SHP77 treated with DMSO at 0.1 percent for 48 hours (cell line): ENCODE data around the gene TMEM213.

ENCODE experiments used
- DNase-seq: peaks from one replicate; lab custom pipeline; 2025; lab: John Stamatoyannopoulos, UW

TMEM213 gene, protein sequence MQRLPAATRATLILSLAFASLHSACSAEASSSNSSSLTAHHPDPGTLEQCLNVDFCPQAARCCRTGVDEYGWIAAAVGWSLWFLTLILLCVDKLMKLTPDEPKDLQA

DNA sequence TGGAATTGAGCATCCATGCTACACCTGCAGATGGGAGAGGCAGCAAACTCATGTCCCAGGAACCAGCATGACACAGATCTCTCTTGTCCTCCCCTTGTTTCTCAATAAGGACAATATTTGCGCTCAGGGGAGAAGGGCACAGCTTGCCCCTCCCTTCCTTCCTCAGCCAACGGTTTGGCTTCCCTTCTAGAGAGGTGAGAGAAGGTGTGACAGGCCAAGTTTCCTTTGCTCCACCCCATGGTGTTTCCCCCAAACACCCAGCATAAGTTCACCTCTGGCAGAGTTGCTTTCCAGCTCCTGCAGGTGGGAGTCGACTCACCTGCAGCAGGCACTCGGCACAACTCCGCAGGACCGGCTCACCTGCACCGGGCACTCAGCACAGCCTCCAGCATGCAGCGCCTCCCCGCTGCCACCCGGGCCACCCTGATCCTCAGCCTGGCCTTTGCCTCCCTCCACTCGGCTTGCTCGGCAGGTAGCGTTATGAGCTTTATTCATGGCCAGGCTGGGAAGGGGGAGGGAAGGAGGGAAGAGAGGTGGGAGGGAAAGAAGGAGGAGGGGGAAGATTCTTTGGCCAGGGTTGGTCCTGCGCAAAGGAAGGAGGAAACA, at the start of gene TMEM213, which contains the start of gene ATP6V0A4:
TMEM213 (plus strand) TSS at position 280 of the 606 bp plus-strand sequence; CDS start at position 391, 111 bp downstream.
ATP6V0A4 (minus strand) TSS at position 482 of the 606 bp plus-strand sequence. CDS start 26,949 bp downstream, outside the sequence.
- DNase-seq: no peak

DNA sequence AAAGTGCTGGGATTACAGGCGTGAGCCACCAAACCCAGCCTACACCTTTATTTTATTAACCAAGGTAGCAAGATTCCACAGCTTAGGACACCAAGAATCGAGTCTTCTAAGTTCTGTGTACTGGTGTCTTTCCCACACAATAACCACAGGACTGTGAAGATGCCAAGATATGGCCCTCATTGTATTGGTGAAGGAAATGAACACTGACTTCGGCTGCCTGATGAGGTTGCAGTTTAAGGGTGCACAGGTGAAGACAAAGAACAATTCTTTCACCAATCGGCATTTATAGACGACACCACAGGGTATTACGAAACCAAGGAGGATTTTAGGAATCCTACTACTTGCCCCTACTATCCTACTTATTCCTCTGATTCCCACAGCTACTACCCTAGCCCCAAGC, 49.1 kb upstream of the TMEM213 start:
- DNase-seq: no peak

DNA sequence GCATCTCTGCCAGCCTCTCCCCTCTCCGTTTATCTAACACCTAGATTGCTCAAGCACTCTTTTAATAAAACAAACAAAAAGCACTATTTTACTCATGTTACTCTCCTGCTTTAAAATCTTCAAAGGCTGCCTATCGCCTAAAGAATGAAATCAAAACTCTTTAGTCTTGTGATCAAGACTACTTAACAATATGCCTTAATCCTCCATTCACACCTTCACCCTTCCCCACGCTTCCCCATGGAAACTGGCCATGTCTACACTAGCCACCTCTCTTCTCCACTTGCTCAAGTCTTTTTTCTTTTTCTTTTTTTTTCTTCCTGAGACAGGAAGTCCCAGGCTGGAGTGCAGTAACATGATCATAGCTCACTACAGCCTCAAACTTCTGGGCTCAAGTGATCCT, 47.8 kb upstream of the TMEM213 start:
- DNase-seq: no peak

DNA sequence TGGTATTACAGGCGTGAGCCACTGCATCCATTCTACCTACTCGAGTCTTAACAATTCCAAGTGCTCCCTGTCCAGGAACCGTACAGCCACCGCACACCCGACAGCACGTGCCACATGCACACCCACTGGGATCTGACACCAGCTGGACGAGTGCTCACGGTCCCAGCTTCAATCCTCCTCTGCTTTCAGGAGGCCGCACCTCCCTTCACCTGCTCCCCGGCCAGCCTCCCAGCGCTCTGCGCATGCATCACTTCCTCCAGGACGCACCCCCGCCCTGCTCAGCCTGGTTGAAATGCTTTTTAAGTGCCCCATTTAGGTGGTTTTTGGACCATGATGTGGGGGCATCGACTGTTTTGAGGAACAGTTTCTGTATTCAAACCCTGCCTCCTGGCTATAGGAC, 47.3 kb upstream of the TMEM213 start:
- no peak for DNase-seq

DNA sequence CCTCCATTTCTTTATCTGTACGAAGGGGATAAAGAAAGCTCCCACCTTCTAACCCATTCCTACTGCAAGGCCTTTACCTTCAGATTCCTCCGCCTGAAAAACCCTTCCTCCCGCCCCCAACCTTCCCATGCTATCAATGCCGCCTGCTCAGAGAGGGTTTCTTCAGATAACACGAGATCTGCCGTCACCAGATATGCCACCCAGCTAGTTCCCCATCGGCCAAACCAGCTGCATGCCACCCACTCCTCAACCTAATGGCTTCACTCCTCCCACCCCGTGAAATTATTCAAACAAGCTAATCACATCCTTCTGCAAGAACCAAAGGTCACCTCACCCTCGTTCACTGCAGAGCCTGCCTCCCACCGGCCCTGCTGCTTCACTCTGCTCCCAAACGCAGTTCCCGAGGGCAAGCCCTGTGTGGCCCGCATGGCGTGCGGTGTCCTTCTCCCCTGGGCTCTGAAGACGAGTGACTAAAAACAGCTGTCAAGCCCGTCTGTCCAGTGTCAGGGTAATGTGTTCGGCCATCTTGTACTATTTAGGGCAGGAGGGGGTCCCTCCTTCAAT, 46.8 kb upstream of the TMEM213 start:
- DNase-seq: no peak

DNA sequence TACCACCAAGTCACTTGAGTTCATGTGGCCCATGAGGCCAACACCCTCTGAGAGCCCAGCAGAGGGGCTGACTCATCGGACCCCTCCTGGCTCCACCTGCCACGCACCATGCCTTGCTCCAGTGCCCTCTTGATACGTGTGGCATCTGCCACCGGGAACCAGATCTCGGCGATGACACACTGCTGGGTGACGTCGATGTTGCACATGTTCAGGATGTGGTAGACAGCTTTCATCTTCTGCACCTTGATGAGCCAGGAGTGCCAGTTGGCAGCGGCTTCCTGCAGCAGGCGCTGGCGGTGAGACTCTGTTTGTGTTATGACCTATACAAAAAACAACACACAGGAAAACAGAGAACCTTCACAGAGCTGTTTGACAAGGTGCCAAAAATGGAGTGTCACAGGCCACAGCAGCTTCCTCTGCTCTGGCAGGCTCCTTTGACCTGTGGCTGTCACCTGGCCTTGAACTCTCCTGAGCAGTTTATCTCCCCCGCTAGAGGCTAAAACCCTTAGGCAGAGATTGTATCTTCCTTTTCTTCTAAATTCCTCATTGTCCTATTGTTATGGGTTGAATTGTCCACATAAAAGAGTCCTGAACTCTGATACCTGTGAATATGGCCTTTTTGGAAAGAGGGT, 45.2 kb upstream of the TMEM213 start:
- DNase-seq: peak; percentile 95

DNA sequence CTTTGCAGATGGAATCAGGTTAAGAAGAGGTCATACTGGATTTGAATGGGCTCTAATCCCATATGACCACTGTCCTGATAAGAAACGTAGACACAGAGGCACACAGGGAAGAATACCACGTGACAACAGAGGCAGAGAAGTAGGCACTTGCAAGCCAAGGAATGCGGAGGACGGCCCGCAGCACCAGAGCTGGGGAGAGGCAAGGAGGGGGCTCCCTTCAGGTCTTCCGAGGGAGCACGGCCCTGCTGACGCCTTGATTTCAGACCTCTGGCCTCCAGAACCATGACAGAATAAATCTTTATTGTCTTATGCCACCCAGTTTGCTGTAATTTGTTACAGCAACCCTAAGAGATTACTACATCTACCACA, 44.7 kb upstream of the TMEM213 start:
- no peak for DNase-seq

DNA sequence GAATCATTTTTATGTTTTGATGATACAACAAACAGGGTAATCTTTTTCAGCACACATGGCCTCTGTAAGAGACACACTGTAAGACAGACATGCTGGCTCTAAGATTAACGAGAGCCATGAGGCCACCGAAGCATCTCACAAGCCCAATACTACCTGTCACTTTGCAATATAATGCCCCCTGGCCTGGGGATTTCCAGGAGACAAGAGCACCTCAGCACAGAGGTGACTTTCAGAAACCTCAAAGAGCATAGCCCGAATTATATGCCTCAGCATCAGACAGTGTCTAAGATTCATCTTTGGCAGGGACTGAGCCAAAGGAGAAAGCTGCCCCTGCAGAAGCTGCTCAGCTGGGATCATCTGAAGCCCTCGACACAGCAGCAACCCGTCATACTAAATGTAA, 44.2 kb upstream of the TMEM213 start:
- DNase-seq: no peak

DNA sequence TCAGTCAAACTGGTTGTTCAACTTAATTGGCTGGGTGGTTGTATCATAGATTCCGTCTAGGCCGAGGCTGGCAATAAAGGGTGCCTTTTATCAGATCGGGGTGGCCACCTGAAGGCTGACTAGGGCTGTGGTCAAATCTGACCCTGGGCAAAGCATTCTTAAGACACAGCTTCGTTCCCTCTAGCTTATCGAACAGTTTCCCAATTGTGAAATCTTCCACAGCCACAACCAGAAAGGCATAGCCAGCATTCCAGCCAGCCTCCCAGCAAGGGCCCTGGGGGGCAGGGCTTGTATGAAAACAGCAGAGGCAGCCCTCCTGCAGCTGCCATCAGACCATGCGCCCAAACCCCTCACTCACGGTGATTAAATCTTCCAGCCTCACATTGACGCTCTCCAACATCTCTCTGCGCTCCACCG, 42.5 kb upstream of the TMEM213 start:
- no peak for DNase-seq

DNA sequence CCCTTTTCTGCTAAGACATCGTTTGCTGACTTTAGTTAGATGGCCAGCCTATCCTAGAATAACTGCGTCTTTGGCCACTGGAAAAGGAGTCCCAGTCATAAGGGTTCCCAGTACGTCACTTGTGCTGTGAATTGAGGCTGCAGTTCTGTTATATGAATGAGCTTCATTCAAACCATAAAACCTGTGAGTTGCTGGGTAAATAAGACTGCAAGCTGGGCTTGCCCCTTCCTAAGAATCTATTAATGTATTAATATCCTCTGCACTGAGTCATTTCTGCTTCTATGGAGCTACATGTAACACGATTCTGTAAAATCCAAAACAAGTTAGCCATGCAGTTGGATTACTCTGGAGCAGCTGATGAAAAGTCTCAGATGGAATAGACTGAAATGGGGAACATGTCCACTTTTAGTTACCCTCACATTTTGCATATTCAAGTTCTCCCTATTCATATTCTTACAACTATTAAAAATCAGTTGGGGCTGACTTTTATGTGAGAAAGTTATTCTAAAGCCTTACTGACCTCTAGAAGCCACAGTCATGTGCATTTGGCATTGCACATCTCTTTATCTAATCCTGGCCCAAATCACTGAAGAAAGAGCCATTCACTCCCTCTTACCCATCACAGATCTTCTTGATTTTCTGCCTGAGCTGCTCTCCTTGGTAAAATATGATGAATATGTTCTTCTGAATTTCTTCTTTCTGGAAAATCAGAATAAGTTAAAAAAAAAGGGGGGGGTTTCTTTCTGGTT, 41.8 kb upstream of the TMEM213 start:
- DNase-seq: peak; percentile 46

DNA sequence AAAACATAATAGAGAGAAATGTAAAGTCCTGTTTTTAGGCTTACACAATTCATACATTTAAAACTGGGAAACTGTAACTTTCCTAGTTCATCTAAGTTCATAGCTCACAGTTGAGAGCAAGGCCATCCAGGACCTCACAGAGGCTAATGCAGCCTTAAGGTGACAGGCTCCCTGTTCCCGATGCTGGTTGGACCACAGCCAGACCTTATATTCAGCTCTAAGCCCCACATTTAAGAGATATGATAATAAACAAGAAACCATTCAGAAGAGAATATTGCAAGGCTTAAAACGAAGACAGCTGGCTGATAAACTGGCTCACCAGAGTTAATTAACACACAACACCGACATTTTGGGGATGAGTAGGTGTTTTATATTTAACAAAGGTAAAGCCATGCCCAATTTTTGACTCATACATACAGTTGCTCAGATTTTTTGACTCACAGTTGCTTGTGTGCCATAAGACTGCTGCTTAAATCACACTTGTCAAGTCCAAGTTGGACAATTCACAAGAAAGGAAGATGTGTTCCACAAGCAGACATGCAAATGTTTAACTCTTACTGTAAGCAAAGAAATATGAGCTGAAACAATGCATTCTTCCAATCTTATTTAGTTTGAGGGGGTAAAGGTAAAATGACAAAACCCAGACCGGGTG, 41.1 kb upstream of the TMEM213 start:
- no peak for DNase-seq

GRCh38 chr7:138768241-138768640, 29.6 kb upstream of the TMEM213 start:
- DNase-seq: no peak

DNA sequence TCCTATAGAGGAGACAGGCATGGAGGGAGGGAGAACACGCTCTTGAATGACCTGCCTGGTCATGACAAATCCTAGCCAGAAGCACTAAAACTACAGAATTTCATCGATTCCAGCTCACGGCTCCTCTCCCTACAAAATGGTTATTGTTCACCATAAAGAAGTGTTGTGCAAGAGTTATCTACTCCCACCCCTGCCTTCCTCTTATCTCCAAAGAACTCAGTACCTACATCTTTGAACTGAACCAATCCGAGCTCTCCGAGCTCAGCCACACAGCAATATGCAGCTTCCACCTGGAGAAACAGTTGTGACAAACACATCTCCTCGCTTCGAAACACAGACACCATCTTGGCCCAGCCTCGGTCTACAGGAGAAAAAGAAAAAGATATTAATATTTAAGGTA, 26.9 kb upstream of the TMEM213 start:
- DNase-seq: no peak

GRCh38 chr7:138773176-138773575, 24.6 kb upstream of the TMEM213 start:
- no peak for DNase-seq

GRCh38 chr7:138773817-138774216, 24.0 kb upstream of the TMEM213 start:
- no peak for DNase-seq

GRCh38 chr7:138776166-138776833, 21.5 kb upstream of the TMEM213 start:
- DNase-seq: peak; percentile 54

DNA sequence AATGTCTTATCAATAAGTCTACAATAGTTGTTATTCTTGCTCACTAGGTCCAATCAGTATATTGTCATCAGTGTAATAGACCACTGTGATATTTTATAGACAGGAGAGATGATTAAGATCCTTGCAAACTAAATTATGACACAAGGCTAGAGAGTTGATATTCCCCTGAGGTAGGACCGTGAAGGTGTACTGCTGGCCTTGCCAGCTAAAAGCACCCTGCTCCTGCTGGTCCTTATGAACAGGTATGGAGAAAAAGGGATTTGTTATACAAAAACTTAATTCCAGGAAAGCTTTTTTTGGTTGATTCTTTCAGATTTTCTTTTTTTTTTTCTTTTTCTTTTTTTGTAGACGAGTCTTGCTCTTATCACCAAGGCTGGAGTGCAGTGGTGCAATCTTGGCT, 16.8 kb upstream of the TMEM213 start:
- DNase-seq: no peak

- DNase-seq: no peak
Measured at GRCh38 chr7:138784692-138785091, 13.1 kb upstream of the TMEM213 start.

GRCh38 chr7:138785587-138786437, 12.0 kb upstream of the TMEM213 start:
- no peak for DNase-seq

DNA sequence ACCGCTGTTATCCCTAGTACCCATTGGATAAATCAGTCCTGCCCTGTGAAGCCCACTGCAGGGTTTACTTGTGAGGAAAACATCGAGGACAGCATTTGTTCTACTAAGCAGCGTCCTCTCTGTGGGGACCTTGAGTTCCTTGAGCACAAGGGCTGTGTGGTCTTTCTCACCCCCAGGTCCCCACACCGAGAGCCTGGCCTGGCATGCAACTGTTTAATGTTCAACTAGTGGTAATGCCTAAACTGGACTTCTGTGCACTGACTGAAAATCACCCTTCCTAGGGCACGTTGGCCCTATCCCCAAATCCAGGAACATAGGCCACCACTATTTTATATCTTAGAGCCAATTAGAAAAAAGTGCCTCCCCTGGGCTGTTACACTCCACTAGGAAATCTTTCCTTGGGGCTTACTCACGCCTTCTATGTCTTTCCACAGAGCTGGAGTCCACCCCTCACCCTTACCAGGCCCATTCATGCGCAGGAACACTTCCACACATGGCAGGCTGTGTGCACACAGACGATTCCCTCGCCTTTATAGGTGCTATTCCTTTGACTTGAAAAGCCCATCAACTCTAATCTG, 1.7 kb upstream of the TMEM213 start:
- DNase-seq: no peak
